IPS-18c (cell line): ENCODE results near the gene RBM19.

Source experiments
- H3K4me3 ChIP-seq: 2 replicates; pipeline ENCODE4 v1.7.0; 2013; ENCODE audit warnings: low read depth, mild to moderate bottlenecking, low read length, moderate library complexity; ENCODE audit not compliant: insufficient read depth
- H3K9me3 ChIP-seq: one replicate; pipeline ENCODE4 v1.6.1; 2013; ENCODE audit warnings: mild to moderate bottlenecking, low read length, moderate library complexity; ENCODE audit not compliant: control insufficient read depth, insufficient read depth

Gene RBM19

GRCh38 chr12:113967368-113967767 lies 1.2 kb upstream of the RBM19 start:
- H3K4me3 ChIP-seq: no peak overlapping the region

GRCh38 chr12:113962733-113963132 lies 3.4 kb downstream of the RBM19 start:
- Histone ChIP-seq H3K4me3 (no peak overlapping the region), H3K9me3 (peaks cover 5% of the 10 kb centered on the region)

More at GRCh38 chr12:113967368-113967767, 1.2 kb upstream of the RBM19 start:
- peaks cover 2% of the 10 kb centered on the region for H3K9me3 ChIP-seq

DNA sequence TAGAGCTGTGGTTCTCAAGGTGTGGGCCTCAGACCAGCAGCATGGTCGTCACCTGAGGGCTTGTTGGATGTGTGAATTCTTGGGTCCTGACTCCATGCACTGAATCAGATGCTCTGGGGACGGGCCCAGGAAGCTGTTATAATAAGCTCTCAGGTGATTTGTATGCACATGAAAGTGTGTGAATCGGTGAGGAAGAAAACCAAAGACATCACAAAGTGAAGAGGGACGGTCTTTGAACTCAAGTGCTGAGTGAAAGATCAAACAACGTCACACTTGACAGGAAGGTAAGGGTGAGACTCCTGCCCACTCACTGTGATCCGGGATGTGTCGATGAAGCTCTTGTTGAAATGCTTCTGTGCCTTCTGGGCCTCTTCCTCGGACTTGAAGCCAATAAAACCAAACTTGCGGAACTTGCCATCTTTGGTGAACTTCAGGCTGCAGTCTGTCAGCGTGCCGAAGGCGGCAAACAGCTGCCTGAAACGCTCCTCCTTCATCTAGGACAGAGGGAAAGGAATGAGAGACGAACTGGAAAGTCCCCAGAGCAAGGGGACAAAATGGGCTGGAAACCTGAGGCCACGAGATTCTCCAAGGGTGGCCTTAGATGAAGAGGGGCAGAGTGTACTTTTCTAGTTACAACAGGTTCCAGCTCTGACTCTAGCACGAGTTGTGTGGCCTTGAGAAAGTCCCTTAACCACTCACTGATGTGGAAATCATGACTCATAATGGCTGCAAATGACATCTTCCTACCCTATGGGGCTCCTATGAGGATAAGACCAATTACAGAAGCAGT lies 4.0 kb downstream of the RBM19 start:
- no peak overlapping the region for H3K4me3 ChIP-seq

GRCh38 chr12:113960030-113960429 lies 6.1 kb downstream of the RBM19 start:
- Histone ChIP-seq H3K4me3 (no peak overlapping the region), H3K9me3 (peaks cover 5% of the 10 kb centered on the region)

More for the DNA sequence above, 4.0 kb downstream of the RBM19 start:
- H3K9me3 ChIP-seq: peaks cover 5% of the 10 kb centered on the region

DNA sequence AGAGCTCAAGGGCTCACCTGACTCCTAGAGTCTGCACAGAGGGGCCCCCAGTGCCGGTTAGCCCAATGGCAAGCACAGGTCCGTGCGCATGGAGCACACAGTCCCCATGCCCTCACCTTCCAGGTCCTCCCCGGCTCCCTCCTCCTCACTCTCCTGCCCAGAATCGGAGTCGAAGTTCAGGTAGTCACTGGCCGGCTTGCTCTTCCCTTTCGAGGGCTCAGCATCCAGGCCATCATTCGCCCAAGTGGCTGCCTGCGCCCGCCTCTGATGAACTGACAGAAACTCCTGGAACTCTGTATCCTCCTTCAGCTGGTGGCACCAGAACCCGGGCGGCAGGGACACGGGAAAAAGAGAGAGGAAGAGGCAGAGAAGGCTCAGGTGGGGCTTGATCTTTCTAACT lies 7.0 kb downstream of the RBM19 start:
- no peak overlapping the region for H3K4me3 ChIP-seq
- peaks cover 5% of the 10 kb centered on the region for H3K9me3 ChIP-seq

DNA sequence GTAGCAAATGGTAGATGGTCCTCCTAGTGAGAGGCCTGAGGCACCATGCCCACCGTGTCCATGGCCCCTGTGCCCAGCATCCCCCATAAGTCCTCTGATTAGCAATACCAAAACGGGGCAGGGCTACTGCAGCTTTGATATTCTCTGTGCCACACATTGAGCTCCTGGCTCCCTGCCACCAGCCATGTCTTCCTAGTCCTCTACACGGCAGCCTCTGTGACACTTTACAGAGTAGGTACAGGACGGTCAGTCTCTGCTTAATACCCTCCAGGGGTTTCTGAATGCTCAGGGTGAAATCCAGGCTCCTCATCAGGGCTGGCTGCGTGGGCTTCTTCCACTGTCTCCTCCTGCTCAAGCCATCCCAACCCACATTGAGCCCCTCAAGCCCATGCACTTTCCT lies 8.0 kb downstream of the RBM19 start:
- Histone ChIP-seq H3K9me3 (peaks cover 3% of the 10 kb centered on the region), H3K4me3 (no peak overlapping the region)

GRCh38 chr12:113957627-113958026 lies 8.5 kb downstream of the RBM19 start:
- H3K9me3 ChIP-seq: peaks cover 3% of the 10 kb centered on the region
- no peak overlapping the region for H3K4me3 ChIP-seq

GRCh38 chr12:113955109-113955970 lies 10.8 kb downstream of the RBM19 start:
- Histone ChIP-seq H3K4me3 (no peak overlapping the region), H3K9me3 (peaks cover 3% of the 10 kb centered on the region)

DNA sequence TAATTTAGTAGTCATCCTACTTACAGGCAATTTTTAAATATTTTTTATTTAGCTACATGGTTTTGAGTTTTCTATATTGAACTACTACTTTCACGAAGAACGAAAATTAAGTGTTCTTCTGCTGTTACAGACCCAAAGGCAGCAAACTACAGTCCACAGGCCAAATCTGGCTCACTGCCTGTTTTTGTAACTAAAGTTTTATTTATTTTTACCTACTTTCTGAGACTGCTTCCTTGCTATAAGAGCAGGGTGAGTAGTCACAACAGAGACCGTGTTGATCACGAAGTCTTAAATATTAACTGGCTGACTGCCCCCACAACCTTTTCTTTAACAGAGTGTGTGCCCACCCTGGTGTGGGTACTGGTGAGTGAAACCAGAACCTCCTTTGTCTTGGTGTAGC lies 11.6 kb downstream of the RBM19 start:
- H3K9me3 ChIP-seq: peaks cover under 1% of the 10 kb centered on the region
- no peak overlapping the region for H3K4me3 ChIP-seq

DNA sequence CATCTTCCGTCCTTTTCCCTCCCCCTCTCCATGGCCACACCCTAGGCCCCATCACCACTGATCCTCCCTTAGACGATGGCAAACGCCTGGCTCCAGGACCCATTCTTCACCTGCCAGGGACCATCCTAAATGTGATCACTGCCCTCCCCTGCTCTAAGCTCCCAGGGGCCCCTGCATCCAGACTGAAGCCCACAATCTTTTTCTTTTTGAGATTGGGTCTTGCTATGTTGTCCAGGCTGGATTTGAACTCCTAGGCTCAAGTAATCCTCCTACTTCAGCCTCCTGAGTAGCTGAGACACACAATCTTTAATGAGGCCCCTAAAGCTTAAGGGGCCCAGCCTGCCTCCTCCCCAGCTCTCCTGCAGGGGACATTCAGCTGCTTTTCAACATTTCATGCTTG lies 15.3 kb downstream of the RBM19 start:
- no peak overlapping the region for H3K4me3 ChIP-seq
- H3K9me3 ChIP-seq: no peaks in the 10 kb centered on the region

- H3K9me3 ChIP-seq: no peaks in the 10 kb centered on the region
- no peak overlapping the region for H3K4me3 ChIP-seq
Observed at GRCh38 chr12:113949321-113950305, 16.5 kb downstream of the RBM19 start.

GRCh38 chr12:113948151-113948914 lies 17.8 kb downstream of the RBM19 start:
- no peak overlapping the region for H3K4me3 ChIP-seq
- no peaks in the 10 kb centered on the region for H3K9me3 ChIP-seq

- H3K4me3 ChIP-seq: no peak overlapping the region
- H3K9me3 ChIP-seq: no peaks in the 10 kb centered on the region
Observed at GRCh38 chr12:113946175-113946574, 19.9 kb downstream of the RBM19 start.

GRCh38 chr12:113945174-113946173 lies 20.7 kb downstream of the RBM19 start:
- Histone ChIP-seq H3K4me3 (no peak overlapping the region), H3K9me3 (no peaks in the 10 kb centered on the region)

DNA sequence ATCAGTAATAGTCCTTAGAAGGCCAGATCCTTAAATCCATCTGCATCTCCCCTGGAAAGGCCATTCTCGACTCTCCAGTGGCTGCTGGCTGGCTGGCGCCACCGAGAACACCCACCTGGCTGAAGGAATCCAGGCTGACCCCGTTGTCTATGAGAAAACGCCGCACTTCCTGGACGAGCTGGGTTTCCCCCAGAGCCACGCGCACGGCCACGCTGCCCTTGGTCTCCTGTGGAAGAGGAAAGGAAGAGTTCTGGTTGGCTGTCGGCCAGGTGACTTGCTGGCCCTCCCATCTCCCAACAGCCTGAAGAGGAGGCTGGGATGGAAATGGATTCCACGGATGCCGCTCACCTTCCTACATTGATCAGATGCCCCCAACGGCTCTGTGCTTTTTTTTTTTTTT lies 23.9 kb downstream of the RBM19 start:
- H3K4me3 ChIP-seq: no peak overlapping the region

GRCh38 chr12:113941208-113941486 lies 25.0 kb downstream of the RBM19 start:
- no peak overlapping the region for H3K4me3 ChIP-seq

More for the DNA sequence above, 23.9 kb downstream of the RBM19 start:
- H3K9me3 ChIP-seq: no peaks in the 10 kb centered on the region

More at GRCh38 chr12:113941208-113941486, 25.0 kb downstream of the RBM19 start:
- H3K9me3 ChIP-seq: no peaks in the 10 kb centered on the region
